SKM-1 treated with dmso at 0.1 percent for 144 hours (cell line): Measurements from ENCODE around the gene LYRM4.
A peak's percentile ranks its signal among the peaks of the same experiment; 100 is the strongest.

Source experiments
- DNase-seq: peaks from one replicate; lab custom pipeline; 2025; ENCODE audit not compliant: unreplicated experiment; lab: John Stamatoyannopoulos, UW

Gene LYRM4

DNA sequence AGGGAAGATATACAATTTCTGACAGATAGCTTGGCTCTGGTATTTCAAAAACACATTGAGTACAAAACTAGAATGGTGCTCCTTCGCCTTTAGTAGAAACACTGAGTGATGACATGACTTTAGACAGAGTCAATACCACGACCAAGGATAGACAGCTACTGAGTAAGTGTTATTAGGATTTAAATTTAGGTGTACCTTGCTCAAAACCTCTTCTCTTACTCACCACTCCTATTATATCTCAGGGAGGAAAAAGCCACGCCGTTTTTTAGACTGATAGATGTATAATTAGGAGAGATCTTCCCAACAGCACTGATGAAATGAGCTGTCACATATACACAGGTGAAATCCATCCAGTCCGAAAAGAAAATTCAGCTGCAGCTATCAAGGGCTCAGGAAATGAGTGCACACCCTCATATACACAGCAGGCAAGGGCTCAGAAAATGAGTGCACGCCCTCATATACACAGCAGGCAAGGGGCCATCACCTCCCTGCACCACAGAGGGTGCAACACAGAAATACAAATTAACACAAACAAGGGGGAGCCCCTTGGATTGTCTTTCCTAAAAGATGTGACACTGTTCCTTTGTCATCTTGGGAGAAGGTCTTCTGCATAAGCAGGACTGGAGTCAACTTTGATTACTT, 53.7 kb downstream of the LYRM4 start:
- no peak for DNase-seq

- DNase-seq, result peak; percentile 80
These were observed 54.6 kb downstream of the LYRM4 start for GRCh38 chr6:5205877-5206850.

DNA sequence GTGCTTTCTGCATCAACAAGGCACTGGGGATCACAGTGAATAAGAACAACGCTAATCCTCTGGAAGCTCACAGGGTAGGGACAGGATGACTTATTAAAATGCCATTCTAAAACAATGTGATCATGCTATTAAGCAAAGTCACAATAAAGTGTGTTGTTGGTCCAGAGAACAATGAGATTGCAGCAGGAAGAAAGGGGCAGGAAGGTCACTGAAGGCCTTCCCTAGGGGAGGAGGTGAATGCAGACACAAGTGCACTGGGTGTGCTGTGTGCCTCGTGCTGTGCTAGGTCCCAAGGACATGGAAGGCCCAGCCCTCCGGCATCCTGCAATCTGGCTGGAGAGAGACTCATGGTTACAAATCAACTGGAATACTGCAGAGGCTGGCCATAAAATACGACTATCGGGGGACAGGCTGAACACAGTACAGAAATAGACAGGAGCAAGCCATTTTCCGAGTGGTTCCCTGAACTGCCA, 55.7 kb downstream of the LYRM4 start:
- no peak for DNase-seq

- DNase-seq, result no peak
These were observed 56.4 kb downstream of the LYRM4 start for GRCh38 chr6:5204376-5204775.

DNA sequence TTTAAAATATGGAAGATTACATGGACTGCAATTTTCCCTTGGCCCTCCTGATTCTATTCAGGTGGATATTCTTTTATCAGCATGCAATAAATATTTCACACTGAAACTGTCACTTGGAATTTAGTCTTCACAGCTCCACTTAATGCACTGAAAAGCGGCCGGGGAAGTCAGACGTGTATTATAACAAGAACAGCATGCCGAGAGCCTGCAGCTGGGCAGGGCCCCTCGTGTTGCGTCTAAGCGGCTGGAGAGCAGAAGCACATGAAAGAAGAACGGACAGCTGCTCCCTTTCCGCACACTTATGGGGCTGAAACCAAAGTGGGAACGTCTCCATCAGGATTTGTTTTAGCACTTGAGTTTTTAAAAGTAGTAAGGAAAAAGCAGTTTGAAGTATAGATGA, 57.2 kb downstream of the LYRM4 start:
- no peak for DNase-seq

GRCh38 chr6:5202941-5203340, 57.8 kb downstream of the LYRM4 start:
- no peak for DNase-seq

DNA sequence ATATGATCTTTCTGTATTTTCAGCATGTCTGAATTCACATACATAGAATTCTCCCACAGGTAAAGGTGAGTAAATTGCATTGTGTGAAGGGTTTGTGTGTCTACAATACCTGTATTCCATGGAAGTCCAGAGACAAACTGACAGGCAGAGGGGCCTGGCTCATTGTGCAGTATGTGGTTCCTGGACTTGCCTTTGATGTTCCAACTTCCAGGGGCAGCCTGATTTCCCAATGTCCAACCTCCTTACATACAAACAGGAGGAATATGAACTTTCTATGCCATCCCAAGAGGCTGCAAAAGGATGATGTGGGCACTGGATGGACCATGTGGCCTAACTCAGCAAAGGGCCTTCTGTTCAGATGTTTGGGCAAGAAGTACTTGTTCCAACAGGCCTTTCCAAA, 58.5 kb downstream of the LYRM4 start:
- DNase-seq, result no peak

GRCh38 chr6:5201271-5201670, 59.5 kb downstream of the LYRM4 start:
- DNase-seq, result no peak

DNA sequence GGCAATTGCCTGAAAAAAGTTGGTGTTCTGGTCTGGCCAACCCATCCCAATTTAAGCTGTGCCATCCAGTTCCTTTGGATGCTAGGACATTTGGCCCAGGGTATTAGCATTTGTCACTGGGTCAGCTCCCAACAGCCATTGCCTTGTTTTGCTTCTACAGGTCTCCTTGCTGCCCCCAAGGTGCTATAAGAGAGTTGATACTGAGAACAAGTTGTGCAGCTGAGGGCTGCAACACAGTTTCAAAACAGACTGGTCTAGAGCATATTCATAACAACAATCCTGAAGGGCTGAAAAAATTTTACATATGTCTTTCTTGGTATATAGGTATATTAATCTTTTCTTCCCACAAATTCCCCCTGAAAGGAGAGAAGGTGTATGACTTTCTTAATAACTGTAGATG, 61.0 kb downstream of the LYRM4 start:
- DNase-seq, result no peak

DNA sequence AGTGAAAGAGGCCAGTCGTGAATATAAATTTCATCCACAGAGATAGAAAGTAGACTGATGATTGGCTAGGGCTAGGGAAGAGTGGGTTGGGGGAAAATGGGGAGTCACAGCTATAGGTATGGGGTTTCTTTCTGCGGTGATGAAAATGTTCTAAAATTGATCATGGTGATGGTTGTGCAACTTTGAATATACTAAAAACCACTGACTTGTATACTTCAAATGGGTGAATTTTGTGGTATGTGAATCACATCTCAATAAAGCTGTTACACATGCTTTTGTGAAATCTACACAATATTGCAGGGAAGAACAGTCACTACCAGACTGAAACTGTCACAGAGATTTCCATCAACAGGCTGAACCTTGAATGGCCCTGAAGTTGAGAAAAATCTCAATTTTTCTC, 61.5 kb downstream of the LYRM4 start:
- no peak for DNase-seq

- DNase-seq, result no peak
These were observed 63.7 kb downstream of the LYRM4 start for GRCh38 chr6:5197084-5197483.

DNA sequence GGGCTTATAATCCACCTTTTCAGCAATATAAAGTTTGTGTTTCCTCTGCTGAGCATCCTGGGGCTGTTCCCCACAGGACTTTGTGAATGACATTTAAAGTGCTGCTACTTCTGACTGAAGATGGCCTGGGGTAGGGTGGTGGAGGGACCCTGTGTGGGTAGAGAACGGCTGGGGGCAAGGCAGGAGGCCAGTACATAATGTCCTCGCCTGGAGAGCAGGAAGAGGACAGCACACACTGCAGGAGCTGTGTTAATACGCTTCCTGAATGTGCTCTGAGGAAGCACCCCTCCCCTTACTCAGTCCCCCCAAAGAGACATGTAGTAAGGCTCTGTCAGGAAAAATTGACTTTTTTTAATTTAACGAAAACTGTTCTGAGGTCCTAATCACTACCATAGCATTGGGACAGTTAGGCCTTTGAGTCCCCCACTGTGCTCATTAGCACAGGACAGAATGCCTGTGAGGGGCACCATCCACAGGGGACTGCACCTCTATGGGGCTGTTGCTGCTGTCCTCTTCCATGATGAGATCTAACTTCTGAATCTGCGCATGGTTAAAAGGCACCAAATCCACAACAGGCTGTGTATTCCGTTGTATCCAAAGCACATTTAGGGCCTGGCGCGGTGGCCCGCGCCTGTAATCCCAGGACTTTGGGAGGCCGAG, 68.5 kb downstream of the LYRM4 start:
- DNase-seq, result no peak

- DNase-seq, result no peak
These were observed 69.0 kb downstream of the LYRM4 start for GRCh38 chr6:5191722-5192121.

DNA sequence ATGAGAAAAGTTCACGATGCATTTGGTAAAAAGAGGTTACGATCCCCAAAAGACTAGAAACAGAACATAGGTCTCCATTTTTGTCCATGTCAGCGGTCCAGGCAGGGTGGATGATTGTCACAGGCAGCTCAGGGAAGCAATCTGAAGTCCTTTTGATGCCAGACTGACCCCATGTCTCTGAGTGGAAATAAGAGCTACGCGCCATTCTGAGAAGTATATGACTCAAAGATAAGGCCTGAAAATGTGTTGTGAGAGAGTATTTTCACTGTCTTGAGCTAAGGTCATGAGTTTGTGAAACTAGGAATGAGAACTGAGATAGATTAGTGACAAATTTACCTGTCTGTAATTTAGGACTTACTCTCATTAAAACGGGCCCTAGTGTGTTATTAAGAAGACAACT, 69.5 kb downstream of the LYRM4 start:
- no peak for DNase-seq

- no peak for DNase-seq
These were observed 70.2 kb downstream of the LYRM4 start for GRCh38 chr6:5190507-5190906.

DNA sequence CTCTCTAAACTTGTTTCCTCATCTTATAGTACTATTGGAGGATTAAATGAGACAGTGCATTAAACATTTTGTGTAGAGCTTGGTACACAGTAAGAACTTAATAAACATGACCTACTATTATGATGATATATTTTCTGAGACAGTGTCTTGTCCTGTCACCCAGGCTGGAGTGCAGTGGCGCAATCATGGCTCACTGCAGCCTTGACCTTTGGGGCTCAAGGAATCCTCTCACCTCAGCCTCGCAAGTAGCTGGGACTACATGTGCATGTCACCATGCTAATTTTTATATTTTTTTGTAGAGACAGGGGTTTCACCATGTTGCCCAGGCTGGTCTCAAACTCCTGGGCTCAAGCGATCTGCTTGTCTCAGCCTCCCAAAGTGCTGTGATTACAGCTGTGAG, 72.1 kb downstream of the LYRM4 start:
- no peak for DNase-seq

DNA sequence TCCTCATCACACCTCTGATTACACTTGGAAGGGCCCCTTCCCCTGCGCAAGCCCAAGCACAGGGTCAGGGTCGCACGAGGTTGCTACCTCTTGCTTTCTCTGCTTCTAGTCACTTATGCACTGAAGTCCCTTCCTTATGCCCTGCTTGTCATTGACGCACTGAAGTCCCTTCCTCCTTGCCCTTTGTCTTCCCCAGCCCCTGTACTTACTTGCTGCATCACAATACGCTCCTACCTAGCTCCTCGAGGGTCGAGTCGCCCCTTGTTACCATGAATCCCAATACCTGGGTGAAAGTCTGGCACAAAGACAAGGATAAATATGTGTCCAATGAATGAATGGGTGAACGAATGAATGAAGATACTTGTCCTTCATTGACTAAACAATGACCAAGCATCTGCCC, 75.9 kb downstream of the LYRM4 start:
- no peak for DNase-seq

GRCh38 chr6:5184218-5184617, 76.5 kb downstream of the LYRM4 start:
- DNase-seq, result no peak

- peak; percentile 74 for DNase-seq
These were observed 79.0 kb downstream of the LYRM4 start for GRCh38 chr6:5181510-5182317.

DNA sequence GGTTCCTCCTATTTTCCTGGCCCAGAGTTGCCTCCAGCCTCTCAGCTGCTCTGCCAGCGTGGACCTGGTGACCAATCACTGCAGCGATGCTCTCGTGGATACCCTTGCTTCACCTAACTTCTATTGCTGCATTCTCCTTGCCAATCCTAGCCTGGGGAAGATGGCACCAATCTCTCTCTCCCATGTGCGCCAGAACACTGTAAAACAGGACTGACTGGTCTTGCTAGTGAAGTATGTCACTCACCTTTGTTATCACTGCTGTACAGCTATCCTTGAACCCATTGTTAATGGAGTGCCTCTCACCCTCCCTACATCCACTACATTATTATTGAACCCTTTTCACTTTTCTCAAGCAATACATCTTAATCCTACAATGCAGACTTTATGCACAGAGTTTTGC, 80.1 kb downstream of the LYRM4 start:
- no peak for DNase-seq

DNA sequence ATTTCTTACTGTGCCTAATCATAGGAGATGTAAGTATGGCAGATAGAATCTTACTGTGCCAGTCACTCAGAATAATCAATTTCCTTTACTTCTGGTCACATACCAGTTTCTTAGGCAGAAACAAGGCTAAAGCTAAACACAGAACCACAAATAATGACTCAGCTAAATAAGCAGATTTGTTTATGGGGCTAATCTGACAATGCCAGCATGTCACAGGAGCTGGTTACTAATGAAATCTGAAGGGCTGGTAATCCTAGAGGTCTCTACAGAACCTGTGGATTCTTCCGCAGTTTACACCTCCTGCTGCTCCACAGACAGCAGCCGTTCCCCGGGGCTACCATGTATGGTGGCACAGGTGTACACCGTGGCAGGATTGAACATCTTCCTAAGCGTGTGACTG, 80.8 kb downstream of the LYRM4 start:
- DNase-seq, result no peak
